ENCODE measurements around the gene PTGER3. TPM values are rescaled to one million over a fixed set of nuclear protein-coding genes. Genes with fewer than 3 reads are reported as not detected.

Gene PTGER3
- polyA plus RNA-seq, 1 donor (not counting 4 experiments of a cell fraction or from before 2014, with no cell fraction given), result 0.04 TPM

- Histone ChIP-seq H3K9me1 (ENCODE audit: control insufficient read depth, extremely low read depth, insufficient read depth, low read length) (no peaks in the 10 kb centered on the region), H3K36me3 (ENCODE audit: control insufficient read depth in 2 of 2, extremely low read depth in 1 of 2, insufficient read depth in 2 of 2, low read length in 2 of 2) (no peaks in the 10 kb centered on the region), H3K9me3 (ENCODE audit: control insufficient read depth, low read depth, low read length) (no peaks in the 10 kb centered on the region), H3K27ac (ENCODE audit: control insufficient read depth, insufficient read depth, low read length) (no peak overlapping the region), H3K9ac (ENCODE audit: control insufficient read depth, extremely low read depth, insufficient read depth, low read length) (no peak overlapping the region), H3K4me2 (ENCODE audit: control insufficient read depth, extremely low read depth, insufficient read depth, low read depth, low read length) (no peak overlapping the region), H4K20me1 (ENCODE audit: control insufficient read depth, extremely low read depth, insufficient read depth, low read length) (no peaks in the 10 kb centered on the region), H3K79me2 (ENCODE audit: control insufficient read depth, insufficient read depth, low read length) (no peaks in the 10 kb centered on the region), H3K4me3 (ENCODE audit: control insufficient read depth in 2 of 3, extremely low read depth in 1 of 3, insufficient read depth in 2 of 3, low read depth in 1 of 3, low read length in 3 of 3) (no peak overlapping the region), H2AFZ (ENCODE audit: control insufficient read depth, low read length) (no peak overlapping the region), H3K27me3 (ENCODE audit: control insufficient read depth, extremely low read depth, insufficient read depth, low read length) (no peaks in the 10 kb centered on the region), H3K4me1 (ENCODE audit: control insufficient read depth, extremely low read depth, insufficient read depth, low read length) (peaks cover 6% of the 10 kb centered on the region)
- TF ChIP-seq EZH2 (IDR thresholded peaks at IDR 0.05; ENCODE audit: low read length) (no peak), CTCF (optimal IDR thresholded peaks at IDR 0.05 in 1 of 3, IDR thresholded peaks at IDR 0.05 in 1 of 3, conservative IDR thresholded peaks at IDR 0.05 in 1 of 3; ENCODE audit: extremely low read depth in 1 of 3, insufficient read depth in 2 of 3, low read length in 3 of 3) (no peak)
- FAIRE-seq, result no peak
- dilution Hi-C loops (cut with MboI; ENCODE audit: extremely low pct_ligation_motif_present, low sequenced_read_pairs), result no loop called here
- no peak for DNase-seq (ENCODE audit: low read depth, low spot score)
Measured at GRCh38 chr1:71093938-71094337, 46.3 kb upstream of the PTGER3 start.

DNA sequence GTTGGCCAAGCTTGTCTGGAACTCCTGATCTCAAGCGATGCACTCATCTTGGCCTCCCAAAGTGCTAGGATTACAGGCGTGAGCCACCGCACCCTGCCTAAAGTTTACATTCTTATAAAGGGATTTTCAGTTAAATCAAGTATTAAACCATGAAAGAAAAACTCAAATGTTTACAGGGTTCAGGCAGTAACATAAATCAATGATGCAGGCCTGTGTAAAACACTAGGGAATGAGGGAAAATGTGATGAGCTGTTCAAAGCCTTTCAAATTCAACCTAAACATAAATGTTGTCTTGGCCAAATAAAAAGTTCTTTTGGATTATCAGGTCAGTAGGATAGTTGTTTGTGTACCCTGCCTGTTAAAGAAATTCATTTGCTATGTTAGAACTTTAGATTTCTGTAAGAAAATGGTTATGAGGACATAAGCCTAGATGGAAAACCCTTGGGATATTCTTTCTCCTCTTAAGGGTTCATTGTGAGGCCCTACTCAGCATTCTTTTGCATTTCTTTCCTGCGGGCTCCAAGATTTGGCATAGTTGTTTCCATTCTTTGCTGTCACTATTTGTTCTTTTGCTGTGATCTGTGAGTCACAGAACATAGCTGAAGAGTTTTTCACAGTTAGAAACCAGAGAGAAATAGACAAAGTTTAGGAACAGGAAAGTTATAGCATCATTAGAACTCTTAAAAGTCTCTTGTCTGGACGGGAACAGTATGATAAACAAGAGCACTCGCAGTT is 42.1 kb upstream of the PTGER3 start:
- Histone ChIP-seq H4K20me1 (ENCODE audit: control insufficient read depth, extremely low read depth, insufficient read depth, low read length) (no peaks in the 10 kb centered on the region), H3K9ac (ENCODE audit: control insufficient read depth, extremely low read depth, insufficient read depth, low read length) (no peak overlapping the region), H3K9me1 (ENCODE audit: control insufficient read depth, extremely low read depth, insufficient read depth, low read length) (no peaks in the 10 kb centered on the region), H3K79me2 (ENCODE audit: control insufficient read depth, insufficient read depth, low read length) (no peaks in the 10 kb centered on the region), H3K27me3 (ENCODE audit: control insufficient read depth, extremely low read depth, insufficient read depth, low read length) (no peaks in the 10 kb centered on the region), H3K4me2 (ENCODE audit: control insufficient read depth, extremely low read depth, insufficient read depth, low read depth, low read length) (no peak overlapping the region), H3K4me1 (ENCODE audit: control insufficient read depth, extremely low read depth, insufficient read depth, low read length) (peaks cover 11% of the 10 kb centered on the region), H3K27ac (ENCODE audit: control insufficient read depth, insufficient read depth, low read length) (no peak overlapping the region), H2AFZ (ENCODE audit: control insufficient read depth, low read length) (no peak overlapping the region), H3K9me3 (ENCODE audit: control insufficient read depth, low read depth, low read length) (no peaks in the 10 kb centered on the region), H3K36me3 (ENCODE audit: control insufficient read depth in 2 of 2, extremely low read depth in 1 of 2, insufficient read depth in 2 of 2, low read length in 2 of 2) (no peaks in the 10 kb centered on the region), H3K4me3 (ENCODE audit: control insufficient read depth in 2 of 3, extremely low read depth in 1 of 3, insufficient read depth in 2 of 3, low read depth in 1 of 3, low read length in 3 of 3) (no peak overlapping the region)
- DNase-seq (ENCODE audit: low read depth, low spot score) (no peak), FAIRE-seq (no peak)
- dilution Hi-C loops (cut with MboI; ENCODE audit: extremely low pct_ligation_motif_present, low sequenced_read_pairs), result no loop called here
- TF ChIP-seq EZH2 (IDR thresholded peaks at IDR 0.05; ENCODE audit: low read length), result no peak
- TF ChIP-seq CTCF (optimal IDR thresholded peaks at IDR 0.05 in 1 of 3, IDR thresholded peaks at IDR 0.05 in 1 of 3, conservative IDR thresholded peaks at IDR 0.05 in 1 of 3; ENCODE audit: extremely low read depth in 1 of 3, insufficient read depth in 2 of 3, low read length in 3 of 3), result no peak
